ENCODE data around the gene POLN.

GRCh38 chr4:2217726-2218125 lies 24.2 kb downstream of the POLN start:
- TF ChIP-seq ZC3H10 (CRISPR knock-in tag; IDR thresholded peaks at IDR 0.05) (no peak), GLIS3 (CRISPR knock-in tag; IDR thresholded peaks at IDR 0.05) (no peak), ZFP3 (CRISPR knock-in tag; IDR thresholded peaks at IDR 0.05) (no peak), CSRNP3 (CRISPR knock-in tag; IDR thresholded peaks at IDR 0.05) (no peak), SNAI2 (CRISPR knock-in tag; IDR thresholded peaks at IDR 0.05) (no peak), ISL1 (CRISPR knock-in tag; IDR thresholded peaks at IDR 0.05) (no peak), ARNTL (CRISPR knock-in tag; IDR thresholded peaks at IDR 0.05; ENCODE audit: borderline replicate concordance, low read depth) (no peak), RARB (CRISPR knock-in tag; IDR thresholded peaks at IDR 0.05) (no peak), PPARA (CRISPR knock-in tag; IDR thresholded peaks at IDR 0.05; ENCODE audit: borderline replicate concordance) (no peak)

Measured in SK-N-SH treated with all-trans-retinoic acid at 6 μM for 48 hours (cell line).